Gastrocnemius medialis (tissue), 4 donors: Measurements from ENCODE around the gene SNORC. TPM values are rescaled to one million over a fixed set of nuclear protein-coding genes. Genes with fewer than 3 reads are reported as not detected.

ENCODE experiments used
- ATAC-seq, 2 donors: fragments of 150-250 bp; one replicate each; pipeline ENCODE4 v1.9.1; 2016
- DNase-seq, 2 donors: peaks; one replicate each; pipeline ENCODE4 v3.0.0-alpha.2; 2019
- H3K27ac ChIP-seq, 4 donors: fragments of 200-600 bp; sonication (generic); 1 replicate in 1 of 4; 2 replicates in 3 of 4; pipeline ENCODE4 v1.5.1; 2016 to 2018; ENCODE audit warnings: mild to moderate bottlenecking in 2 of 4, moderate library complexity in 1 of 4
- H3K27me3 ChIP-seq, 3 donors: fragments of 200-600 bp; sonication (generic) in 2 of 3; 1 replicate in 1 of 3; 2 replicates in 2 of 3; pipeline versions ENCODE4 v1.5.1 to v1.6.0; 2016 to 2019; ENCODE audit warnings: mild to moderate bottlenecking in 1 of 3, moderate library complexity in 1 of 3
- H3K36me3 ChIP-seq, 2 donors: fragments of 200-600 bp; sonication (generic) in 1 of 2; one replicate each; pipeline ENCODE4 v1.5.1; 2017 to 2018
- H3K4me1 ChIP-seq, 2 donors: fragments of 200-600 bp; sonication (generic) in 1 of 2; one replicate each; pipeline ENCODE4 v1.5.1; 2016 to 2017; ENCODE audit warnings: mild to moderate bottlenecking in 2 of 2
- H3K4me3 ChIP-seq, 4 donors: fragments of 200-600 bp; sonication (generic) in 3 of 4; 1 replicate in 1 of 4; 2 replicates in 3 of 4; pipeline ENCODE4 v1.5.1; 2016 to 2019; ENCODE audit warnings: mild to moderate bottlenecking in 2 of 4
- H3K9me3 ChIP-seq, 3 donors: fragments of 200-600 bp; sonication (generic) in 2 of 3; 1 replicate in 1 of 3; 2 replicates in 2 of 3; pipeline ENCODE4 v1.5.1; 2016 to 2019
- CTCF ChIP-seq, 5 experiments: fragments of 450-650 bp in 3 of 5; fragments of 200-600 bp in 2 of 5; sonication (generic) in 2 of 5; IDR thresholded peaks in 4 of 5; conservative IDR thresholded peaks in 1 of 5; 1 replicate in 4 of 5; 2 replicates in 1 of 5; pipeline ENCODE4 v1.5.1; 2016 to 2019; ENCODE audit warnings: antibody characterized with exemption in 5 of 5, mild to moderate bottlenecking in 3 of 5, moderate library complexity in 3 of 5
- POLR2A ChIP-seq, 2 donors: fragments of 450-650 bp; IDR thresholded peaks; one replicate each; pipeline ENCODE4 v1.6.1; 2017; ENCODE audit warnings: antibody characterized with exemption in 2 of 2, mild to moderate bottlenecking in 2 of 2, moderate library complexity in 2 of 2
- in situ Hi-C, 4 donors: fragments of 200-750 bp; cut with MboI; loops; one replicate each; pipeline versions ENCODE4 v1.15.0 to v1.8.0; 2017; ENCODE audit warnings: low sequenced_read_pairs in 4 of 4
- intact Hi-C: fragments of 100-400 bp; cut with DNase I; formaldehyde crosslinking; loops from one replicate; pipeline ENCODE4 v1.15.1; 2023; ENCODE audit warnings: low total_unique reads
- total RNA-seq, 4 donors: library from RNA; depleted of rRNA; stranded (reverse); fragments of >200 nt; gene quantifications; one replicate each; pipeline versions ENCODE4 v1.1.0 to v1.2.3, GENCODE V29; 2016

SNORC gene
- total RNA-seq, 4 donors from 2014 or later: 0.12 to 4.1 (median 1.1) TPM

- in situ Hi-C loops: no loop called here
Observed at GRCh38 chr2:232926431-232926939, 56.4 kb downstream of the SNORC start.

GRCh38 chr2:232927032-232927792 is 57.1 kb downstream of the SNORC start:
- peaks cover 0 to 5% of the 10 kb centered on the region in 2 donors for H3K4me1 ChIP-seq
- TF ChIP-seq POLR2A (IDR thresholded peaks at IDR 0.05): no peak
- TF ChIP-seq CTCF (IDR thresholded peaks at IDR 0.05 in 4 of 5, conservative IDR thresholded peaks at IDR 0.05 in 1 of 5): no peak
- in situ Hi-C loops (no loop called here), intact Hi-C loops (no loop called here)
- H3K27me3 ChIP-seq: peaks cover 35 to 38% (median 35%) of the 10 kb centered on the region in 3 donors
- H3K9me3 ChIP-seq: no peaks in the 10 kb centered on the region
- peak overlapping the region in 3 of 4 donors; percentile 7 to 44 (median 33) for H3K4me3 ChIP-seq
- H3K27ac ChIP-seq: no peak overlapping the region
- ATAC-seq (no peak), DNase-seq (no peak)
- H3K36me3 ChIP-seq: no peaks in the 10 kb centered on the region

More at GRCh38 chr2:232926431-232926939, 56.4 kb downstream of the SNORC start:
- peaks cover 0 to 5% of the 10 kb centered on the region in 2 donors for H3K4me1 ChIP-seq
- no peak overlapping the region for H3K4me3 ChIP-seq
- H3K27ac ChIP-seq: no peak overlapping the region
- intact Hi-C loops: no loop called here
- ATAC-seq: no peak
- no peak for TF ChIP-seq CTCF (IDR thresholded peaks at IDR 0.05 in 4 of 5, conservative IDR thresholded peaks at IDR 0.05 in 1 of 5)
- no peak for TF ChIP-seq POLR2A (IDR thresholded peaks at IDR 0.05)
- no peaks in the 10 kb centered on the region for H3K9me3 ChIP-seq
- peaks cover 35 to 38% (median 35%) of the 10 kb centered on the region in 3 donors for H3K27me3 ChIP-seq
- no peak for DNase-seq
- no peaks in the 10 kb centered on the region for H3K36me3 ChIP-seq

- no peak for DNase-seq
- H3K27me3 ChIP-seq: peaks cover 35 to 38% (median 35%) of the 10 kb centered on the region in 3 donors
- no peaks in the 10 kb centered on the region for H3K9me3 ChIP-seq
- no peaks in the 10 kb centered on the region for H3K36me3 ChIP-seq
- H3K27ac ChIP-seq: no peak overlapping the region
- no peak for TF ChIP-seq CTCF (IDR thresholded peaks at IDR 0.05 in 4 of 5, conservative IDR thresholded peaks at IDR 0.05 in 1 of 5)
- TF ChIP-seq POLR2A (IDR thresholded peaks at IDR 0.05): no peak
- in situ Hi-C loops (no loop called here), intact Hi-C loops (no loop called here)
- ATAC-seq: no peak
- peaks cover 0 to 5% of the 10 kb centered on the region in 2 donors for H3K4me1 ChIP-seq
- peak overlapping the region in 3 of 4 donors; percentile 7 to 44 (median 33) for H3K4me3 ChIP-seq
Observed at GRCh38 chr2:232927793-232928550, 57.9 kb downstream of the SNORC start.

Other genes starting within 250 kb of the SNORC start
- 10 to 100 TPM; 13.4 to 29.0 (median 13.9) TPM for gene EFHD1, start 236.7 kb upstream of the SNORC start, total RNA-seq
- gene GIGYF2, start 172.9 kb upstream of the SNORC start, total RNA-seq: 10 to 100 TPM; 55.7 to 87.8 (median 66.1) TPM
- gene KCNJ13, start 93.7 kb upstream of the SNORC start, total RNA-seq: not detected
- 1 to 10 TPM in 1 of 4 donors, under 1 TPM in 2, not detected in 1; 0.66 to 1.5 (median 0.84) TPM for gene NGEF, start 143.0 kb downstream of the SNORC start, total RNA-seq
- gene NEU2, start 162.4 kb downstream of the SNORC start, total RNA-seq: not detected
- 10 to 100 TPM in 1 of 4 donors, 1 to 10 TPM in 3; 1.7 to 18.7 (median 4.9) TPM for gene INPP5D, start 190.1 kb downstream of the SNORC start, total RNA-seq